Stimulated activated CD4-positive, alpha-beta T cell treated with anti-CD3 and anti-CD28 coated beads, Interleukin-15, amount 100 ng/mL, for 1 hour (primary cell): ENCODE data around the gene TAOK2.

ENCODE experiments used
- DNase-seq, 2 donors: peaks; one replicate each; pipeline ENCODE4 v3.0.0-alpha.2; 2020; ENCODE audit warnings: low read depth in 1 of 2, low spot score in 1 of 2

Gene TAOK2

DNA sequence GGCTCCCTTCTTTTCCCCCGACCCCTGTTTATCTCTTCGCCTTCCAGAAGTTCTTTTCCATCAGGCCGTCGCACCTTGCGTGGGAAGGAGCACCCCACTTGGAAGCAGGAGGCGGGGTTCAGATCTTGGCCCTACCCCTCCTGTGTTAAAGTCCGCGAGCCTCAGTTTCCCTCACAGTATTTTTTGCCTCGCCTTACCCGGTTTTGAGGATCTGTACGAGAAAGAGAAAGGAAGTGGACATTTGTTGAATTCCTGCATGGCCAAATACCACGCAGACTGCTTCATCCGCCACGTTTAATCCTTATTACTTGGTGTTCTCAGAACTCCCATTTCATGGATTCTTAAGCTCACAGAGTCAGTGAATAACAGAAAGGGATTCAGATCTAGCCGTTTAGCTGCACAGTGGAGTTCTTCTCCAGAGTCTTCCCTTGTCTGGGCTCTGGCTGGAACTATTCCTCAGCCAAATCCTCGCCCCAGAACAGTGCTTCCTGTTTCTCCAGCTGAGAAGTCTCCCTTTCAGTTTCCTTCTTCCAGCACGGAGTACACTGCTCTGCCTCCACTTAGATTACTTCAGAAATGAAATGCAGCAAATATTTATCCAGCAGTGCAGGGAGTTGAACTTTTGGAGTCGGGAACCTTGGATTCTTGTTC, 11.2 kb upstream of the TAOK2 start:
- DNase-seq: no peak

DNA sequence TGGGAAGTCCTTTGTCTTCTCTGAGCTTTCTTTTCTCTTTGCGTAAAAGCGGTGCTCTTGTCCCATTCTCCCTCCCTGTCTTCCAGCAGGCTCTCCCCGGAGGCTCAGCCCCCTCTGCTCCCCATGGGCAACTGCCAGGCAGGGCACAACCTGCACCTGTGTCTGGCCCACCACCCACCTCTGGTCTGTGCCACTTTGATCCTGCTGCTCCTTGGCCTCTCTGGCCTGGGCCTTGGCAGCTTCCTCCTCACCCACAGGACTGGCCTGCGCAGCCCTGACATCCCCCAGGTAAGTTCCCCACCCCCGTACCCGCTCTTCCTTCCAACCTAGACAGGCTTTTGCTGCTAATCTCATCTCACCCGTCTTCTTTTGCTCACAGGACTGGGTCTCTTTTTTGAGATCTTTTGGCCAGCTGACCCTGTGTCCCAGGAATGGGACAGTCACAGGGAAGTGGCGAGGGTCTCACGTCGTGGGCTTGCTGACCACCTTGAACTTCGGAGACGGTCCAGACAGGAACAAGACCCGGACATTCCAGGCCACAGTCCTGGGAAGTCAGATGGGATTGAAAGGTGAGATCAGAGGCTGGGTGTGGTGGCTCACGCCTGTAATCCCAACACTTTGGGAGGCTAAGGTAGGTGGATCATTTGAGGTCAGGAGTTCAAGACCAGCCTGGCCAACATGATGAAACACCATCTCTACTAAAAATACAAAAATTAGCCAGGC, 10.5 kb upstream of the TAOK2 start:
- no peak for DNase-seq

GRCh38 chr16:29968205-29968604, 5.5 kb upstream of the TAOK2 start:
- no peak for DNase-seq

DNA sequence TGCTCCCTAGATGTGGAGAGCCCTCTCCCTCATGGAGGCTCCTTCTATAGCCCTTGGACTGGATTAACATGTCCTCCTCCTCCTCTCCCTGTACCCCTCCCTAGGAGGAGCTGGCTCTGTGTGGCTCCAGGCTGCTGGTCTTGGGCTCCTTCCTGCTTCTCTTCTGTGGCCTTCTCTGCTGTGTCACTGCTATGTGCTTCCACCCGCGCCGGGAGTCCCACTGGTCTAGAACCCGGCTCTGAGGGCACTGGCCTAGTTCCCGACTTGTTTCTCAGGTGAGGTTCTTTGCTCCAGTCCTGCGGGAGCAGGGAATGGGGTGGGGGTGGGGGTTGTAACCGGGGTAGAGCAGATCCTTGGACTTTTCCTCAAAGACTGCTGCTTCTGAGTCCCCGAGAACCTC, 2.4 kb upstream of the TAOK2 start:
- no peak for DNase-seq

- DNase-seq: no peak
Measured at GRCh38 chr16:29972500-29972899, 1.2 kb upstream of the TAOK2 start.

DNA sequence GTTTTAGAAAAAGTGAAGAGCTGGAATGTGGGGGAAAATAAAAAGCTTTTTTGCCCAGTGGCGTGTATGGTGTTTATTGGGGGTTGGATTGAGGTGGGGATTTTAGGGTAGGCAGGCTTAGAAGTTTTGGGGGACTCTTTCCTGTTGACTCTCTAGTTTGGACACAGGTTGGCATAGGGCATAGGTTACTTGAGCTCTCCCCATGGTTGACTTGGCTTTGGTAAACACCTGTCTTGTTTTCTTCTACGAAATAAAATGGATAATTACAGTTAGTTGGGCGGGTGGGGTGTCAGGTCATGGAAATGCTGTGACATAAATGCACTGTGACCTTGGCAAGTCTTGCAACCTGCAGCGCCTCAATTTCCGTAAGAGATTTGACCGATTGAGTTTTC, 680 bp upstream of the TAOK2 start:
- no peak for DNase-seq

- no peak for DNase-seq
Measured at GRCh38 chr16:29974291-29975133, 844 bp downstream of the TAOK2 start.

DNA sequence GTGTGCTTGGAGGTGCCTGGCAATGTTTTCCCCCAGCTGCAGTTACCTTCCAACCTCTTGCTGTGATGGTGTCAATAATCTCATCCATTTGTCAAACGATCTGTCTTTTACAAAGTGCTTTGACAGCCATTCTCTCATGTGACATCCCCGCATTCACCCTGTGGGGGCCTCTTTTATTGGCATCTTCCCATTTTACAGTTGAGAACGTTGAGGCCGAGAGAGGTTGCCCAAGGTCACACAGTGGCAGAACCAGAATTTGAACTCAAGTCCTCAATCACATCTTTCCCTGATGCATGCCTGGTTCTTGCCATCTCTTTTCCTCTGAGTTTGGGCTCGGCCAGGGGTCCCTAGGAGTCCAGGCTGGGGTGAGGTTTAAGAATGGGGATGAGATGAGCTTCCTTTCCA, 1.5 kb downstream of the TAOK2 start:
- DNase-seq: no peak

DNA sequence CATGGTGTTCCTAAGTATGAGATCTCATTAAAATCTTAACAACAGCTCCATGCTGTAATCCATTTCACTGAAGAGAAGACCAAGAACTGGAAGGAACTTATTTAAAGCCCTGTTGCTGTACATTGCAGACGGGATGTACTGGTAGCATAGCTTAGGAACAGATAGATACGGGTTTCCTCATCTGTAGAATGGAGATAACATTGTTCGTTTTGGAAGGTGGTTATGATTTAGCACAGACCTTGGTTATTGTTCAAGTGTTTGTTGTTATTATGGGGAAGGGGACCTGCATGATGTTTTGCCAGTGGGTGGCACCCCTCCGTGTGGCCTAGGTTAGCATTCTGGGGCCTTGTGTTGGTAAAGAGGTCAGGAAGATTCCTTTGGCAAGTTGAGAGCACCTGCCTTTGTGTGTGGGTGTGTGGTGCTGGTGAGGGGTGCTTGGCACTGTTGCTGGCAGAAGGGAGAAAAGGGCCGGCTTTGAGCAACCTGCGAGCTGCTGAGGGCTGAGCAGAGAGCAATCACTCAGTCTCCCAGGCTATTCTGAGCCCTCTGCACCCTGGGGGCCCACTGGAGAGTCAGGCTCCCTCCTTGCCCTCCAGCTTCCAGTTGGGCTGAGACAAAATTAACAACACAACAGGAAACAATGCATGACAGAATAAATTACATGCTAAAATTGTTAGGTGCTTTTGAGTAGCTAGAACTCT, 2.3 kb downstream of the TAOK2 start:
- no peak for DNase-seq

DNA sequence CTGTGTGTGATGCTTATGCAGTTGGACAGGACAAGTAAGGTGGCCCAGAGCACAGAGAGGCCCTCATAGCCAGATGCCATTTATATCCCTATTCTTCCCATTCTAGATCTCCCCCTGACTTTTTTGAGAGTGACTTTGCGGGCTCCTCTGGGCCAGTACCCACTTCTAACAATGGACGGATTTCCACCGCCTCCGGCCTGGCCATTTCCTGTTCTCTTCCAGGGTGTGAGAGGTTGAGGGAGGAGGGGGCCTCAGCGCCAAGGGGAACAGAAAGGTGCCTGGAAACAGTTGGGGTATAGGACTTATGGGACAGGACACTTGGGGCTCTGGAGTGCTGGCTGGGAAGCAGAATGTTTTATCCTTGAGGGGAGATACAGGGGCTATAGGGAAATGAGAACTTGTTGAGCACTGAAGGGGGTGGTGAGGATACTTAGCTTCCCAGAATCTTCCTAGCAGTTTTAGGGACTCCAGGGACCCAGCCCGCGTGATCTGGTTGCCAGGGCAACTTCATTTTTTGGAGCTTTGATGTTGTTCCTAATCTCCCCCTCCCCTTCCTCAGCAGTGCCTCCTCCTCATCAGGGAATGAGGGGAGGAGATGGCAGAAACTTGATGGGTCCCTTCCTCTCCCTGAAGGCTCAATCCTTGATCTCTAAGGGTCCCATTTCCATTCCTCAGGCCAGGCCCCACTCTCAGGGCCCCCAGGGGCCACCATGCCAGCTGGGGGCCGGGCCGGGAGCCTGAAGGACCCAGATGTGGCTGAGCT, 3.6 kb downstream of the TAOK2 start:
- DNase-seq: no peak

- DNase-seq: no peak
Measured at GRCh38 chr16:29978081-29978480, 4.4 kb downstream of the TAOK2 start.

DNA sequence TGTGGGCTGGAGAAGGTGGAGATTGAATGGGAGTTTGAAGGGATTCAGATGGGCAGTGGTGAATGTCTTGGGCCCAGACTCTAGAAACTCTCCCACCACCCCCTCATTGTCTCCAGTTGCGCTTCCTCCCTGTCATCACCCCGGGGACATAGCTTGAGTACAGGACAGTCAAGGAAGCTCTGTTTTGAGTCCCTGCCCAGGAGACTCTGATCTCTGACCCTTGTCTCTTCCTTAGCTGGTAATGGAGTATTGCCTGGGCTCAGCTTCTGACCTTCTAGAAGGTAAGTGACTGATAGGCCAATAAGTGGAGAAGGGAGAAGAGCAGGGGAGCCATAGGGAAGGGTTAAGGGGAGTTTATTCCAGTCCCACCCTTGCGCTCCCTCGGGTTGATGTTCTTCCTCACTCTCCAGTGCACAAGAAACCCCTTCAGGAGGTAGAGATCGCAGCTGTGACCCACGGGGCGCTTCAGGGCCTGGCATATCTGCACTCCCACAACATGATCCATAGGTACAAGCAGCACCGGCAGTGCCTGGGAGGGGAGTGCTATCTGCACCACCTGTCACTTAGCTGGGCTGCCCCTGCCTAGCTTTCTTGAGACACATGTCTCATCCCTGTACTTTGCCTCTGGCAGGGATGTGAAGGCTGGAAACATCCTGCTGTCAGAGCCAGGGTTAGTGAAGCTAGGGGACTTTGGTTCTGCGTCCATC, 5.0 kb downstream of the TAOK2 start:
- DNase-seq: no peak

DNA sequence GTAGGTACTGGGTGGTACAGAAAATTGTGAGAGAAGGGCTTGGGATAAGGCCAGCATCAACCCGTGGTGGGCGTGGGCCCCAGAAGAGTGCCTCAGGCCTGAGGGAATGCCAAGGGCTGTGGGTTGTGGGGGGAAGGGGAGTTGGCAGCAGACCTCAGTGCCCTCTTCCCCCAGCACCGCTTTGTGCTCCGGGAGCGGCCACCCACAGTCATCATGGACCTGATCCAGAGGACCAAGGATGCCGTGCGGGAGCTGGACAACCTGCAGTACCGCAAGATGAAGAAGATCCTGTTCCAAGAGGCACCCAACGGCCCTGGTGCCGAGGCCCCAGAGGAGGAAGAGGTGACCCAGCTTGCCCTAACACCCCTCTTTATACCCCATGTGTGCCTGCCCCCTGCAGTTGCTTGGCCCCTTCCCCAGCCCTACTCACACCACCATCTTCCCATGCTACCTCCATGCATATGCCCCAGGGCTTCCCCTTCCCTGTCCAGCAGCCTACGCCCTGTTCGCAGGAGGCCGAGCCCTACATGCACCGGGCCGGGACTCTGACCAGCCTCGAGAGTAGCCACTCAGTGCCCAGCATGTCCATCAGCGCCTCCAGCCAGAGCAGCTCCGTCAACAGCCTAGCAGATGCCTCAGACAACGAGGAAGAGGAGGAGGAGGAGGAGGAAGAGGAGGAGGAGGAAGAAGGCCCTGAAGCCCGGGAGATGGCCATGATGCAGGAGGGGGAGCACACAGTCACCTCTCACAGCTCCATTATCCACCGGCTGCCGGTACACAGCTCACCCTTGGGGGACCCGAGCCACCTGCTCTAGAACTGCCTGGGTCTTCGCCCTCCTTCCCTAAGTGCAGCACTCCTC, 9.1 kb downstream of the TAOK2 start:
- DNase-seq: no peak

GRCh38 chr16:29983420-29984136, 9.9 kb downstream of the TAOK2 start:
- DNase-seq: no peak

DNA sequence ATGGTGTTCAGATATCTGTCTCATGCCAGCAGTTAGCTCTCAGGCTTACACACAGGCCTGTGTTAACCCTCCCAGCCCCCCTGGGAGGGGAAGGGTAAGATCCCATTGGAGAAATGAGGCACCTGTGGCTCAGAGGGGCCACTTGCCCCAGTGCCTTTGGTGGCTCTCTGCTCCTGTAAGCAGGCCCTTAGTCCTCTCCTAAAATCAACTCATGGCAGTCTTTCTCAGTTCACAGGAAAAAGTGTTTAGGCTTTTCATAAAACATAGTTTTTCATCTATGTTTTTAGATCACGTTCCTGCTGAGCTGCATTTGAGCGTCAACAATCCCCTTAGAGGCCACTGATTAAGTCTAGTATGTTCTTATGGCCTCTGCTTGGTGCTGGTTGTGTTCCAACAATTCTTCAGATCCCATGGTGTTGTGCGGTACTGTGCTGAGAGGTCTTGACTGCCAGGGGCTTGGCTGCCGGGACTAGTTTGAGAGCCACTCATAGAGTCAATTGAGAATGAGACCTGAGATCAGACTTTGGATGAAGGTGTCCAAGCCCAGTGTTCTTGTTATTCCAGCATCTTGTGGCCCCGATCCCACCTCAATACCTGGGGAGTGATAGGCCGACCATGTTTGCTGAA, 10.6 kb downstream of the TAOK2 start:
- no peak for DNase-seq

DNA sequence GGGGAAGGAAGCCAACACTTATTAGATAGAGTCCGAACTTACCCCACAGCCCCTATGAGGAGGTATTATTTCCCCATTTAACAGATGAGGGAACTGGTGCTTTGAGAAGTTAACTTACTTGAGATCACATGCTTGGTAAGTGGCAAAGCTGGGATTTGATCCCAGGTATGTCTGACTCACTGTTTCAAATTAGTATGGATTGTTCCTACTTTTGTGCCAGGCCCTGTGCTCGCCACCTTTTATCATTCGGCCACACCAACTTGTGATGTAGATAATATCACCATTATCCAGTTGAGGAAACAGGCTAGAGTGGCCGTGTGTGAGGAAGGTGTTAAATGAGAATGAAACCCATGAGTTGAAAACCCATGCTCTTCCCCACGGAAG, 11.1 kb downstream of the TAOK2 start:
- DNase-seq: no peak

DNA sequence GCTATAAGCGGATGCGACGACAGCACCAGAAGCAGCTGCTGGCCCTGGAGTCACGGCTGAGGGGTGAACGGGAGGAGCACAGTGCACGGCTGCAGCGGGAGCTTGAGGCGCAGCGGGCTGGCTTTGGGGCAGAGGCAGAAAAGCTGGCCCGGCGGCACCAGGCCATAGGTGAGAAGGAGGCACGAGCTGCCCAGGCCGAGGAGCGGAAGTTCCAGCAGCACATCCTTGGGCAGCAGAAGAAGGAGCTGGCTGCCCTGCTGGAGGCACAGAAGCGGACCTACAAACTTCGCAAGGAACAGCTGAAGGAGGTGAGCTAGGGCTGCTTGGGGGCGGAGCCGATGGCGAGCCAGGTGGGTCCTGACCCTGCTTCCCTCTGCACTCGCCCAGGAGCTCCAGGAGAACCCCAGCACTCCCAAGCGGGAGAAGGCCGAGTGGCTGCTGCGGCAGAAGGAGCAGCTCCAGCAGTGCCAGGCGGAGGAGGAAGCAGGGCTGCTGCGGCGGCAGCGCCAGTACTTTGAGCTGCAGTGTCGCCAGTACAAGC, 11.7 kb downstream of the TAOK2 start:
- no peak for DNase-seq

GRCh38 chr16:29986231-29986630, 12.6 kb downstream of the TAOK2 start:
- DNase-seq: no peak
